Adipose tissue (tissue), 3 donors: ENCODE data around the gene DNAH2. TPM values are rescaled to one million over a fixed set of nuclear protein-coding genes. Genes with fewer than 3 reads are reported as not detected.

Experiments
- H3K27ac ChIP-seq: one replicate; pipeline ENCODE4 v1.5.1; 2013; ENCODE audit warnings: low read depth, low read length
- WGBS, 3 donors: extraction: QIAGEN DNeasy Blood & Tissue Kit; methylation state at CpG; one replicate each; pipeline ENCODE4 v1.1.7; 2013; 5-methylcytosine and 5-hydroxymethylcytosine counted together
- polyA plus RNA-seq, 3 donors: library from polyadenylated mRNA; stranded (reverse); fragments of 200-250 nt; gene quantifications; one replicate each; pipeline ENCODE4 v1.2.3, GENCODE V29; 2013
- donor health status: healthy with polysubstance abuse.
- donor health status: Bipolar disorder and iron deficiency.
- donor health status: healthy.

The DNAH2 gene
- polyA plus RNA-seq, 3 donors: 0.03 to 0.79 (median 0.19) TPM

- 24 to 69% (median 41%) methylated on average over 1 of the region's 1 CpG for WGBS, 3 donors
- no peak overlapping the region for H3K27ac ChIP-seq
Measured at GRCh38 chr17:7840441-7840840, 122.9 kb downstream of the DNAH2 start.

GRCh38 chr17:7840875-7841274 lies 123.3 kb downstream of the DNAH2 start:
- H3K27ac ChIP-seq: no peak overlapping the region
- 50 to 86% (median 74%) methylated on average over 1 of the region's 1 CpG for WGBS, 3 donors

DNA sequence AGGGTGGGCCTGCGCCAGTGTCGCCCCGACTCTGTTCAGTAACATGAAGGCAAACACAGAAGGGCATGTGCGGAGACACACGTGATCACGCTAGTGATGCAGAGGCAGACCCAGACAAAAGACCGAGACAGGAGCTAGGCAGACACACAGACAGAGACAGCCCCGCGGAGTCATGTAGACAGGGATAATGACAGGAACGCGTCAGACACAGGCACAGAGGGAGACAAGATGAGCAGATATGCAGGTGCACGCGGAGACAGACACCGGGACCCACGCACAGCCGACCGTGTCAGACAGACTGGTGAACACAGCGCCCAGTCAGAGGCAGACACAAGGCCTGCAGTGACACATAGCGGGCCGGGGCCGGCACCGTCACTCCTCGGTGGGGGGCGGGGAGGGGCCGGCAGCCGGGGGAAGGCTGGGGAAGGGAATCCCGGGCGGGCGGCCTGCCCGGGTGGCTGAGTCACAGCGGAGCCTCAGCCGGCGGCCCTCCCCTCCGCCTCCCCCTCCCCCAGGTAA lies 123.9 kb downstream of the DNAH2 start:
- peak overlapping the region; percentile 97 for H3K27ac ChIP-seq
- WGBS, 3 donors: 2 to 9% (median 5%) methylated on average over 24 to 34 of the region's 34 CpGs

DNA sequence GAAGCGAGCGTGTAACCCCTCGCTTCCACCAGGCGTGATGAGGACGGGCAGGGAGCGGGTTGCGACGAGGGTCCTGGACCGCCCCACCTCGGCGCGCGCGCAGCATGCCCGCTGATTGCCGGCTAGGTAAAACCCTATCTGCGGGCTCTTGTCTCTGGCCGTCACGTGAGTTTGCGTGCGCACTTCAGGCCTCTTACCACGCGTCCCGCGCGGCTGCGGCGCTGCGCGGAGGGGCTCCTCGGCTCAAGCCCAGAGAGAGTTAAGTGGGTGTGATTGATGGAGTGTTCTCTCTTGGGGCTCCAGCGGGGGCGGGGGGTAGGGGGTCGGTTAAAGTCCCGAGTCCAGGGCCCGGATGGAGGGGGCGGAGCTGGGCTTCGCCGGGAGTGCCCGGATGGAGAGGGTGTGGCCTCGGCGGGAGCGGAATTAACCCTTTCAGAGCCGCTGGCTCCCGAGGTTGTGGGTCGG lies 124.4 kb downstream of the DNAH2 start:
- peak overlapping the region; percentile 97 for H3K27ac ChIP-seq
- 0 to 1% (median 0%) methylated on average over 41 to 46 of the region's 46 CpGs for WGBS, 3 donors

DNA sequence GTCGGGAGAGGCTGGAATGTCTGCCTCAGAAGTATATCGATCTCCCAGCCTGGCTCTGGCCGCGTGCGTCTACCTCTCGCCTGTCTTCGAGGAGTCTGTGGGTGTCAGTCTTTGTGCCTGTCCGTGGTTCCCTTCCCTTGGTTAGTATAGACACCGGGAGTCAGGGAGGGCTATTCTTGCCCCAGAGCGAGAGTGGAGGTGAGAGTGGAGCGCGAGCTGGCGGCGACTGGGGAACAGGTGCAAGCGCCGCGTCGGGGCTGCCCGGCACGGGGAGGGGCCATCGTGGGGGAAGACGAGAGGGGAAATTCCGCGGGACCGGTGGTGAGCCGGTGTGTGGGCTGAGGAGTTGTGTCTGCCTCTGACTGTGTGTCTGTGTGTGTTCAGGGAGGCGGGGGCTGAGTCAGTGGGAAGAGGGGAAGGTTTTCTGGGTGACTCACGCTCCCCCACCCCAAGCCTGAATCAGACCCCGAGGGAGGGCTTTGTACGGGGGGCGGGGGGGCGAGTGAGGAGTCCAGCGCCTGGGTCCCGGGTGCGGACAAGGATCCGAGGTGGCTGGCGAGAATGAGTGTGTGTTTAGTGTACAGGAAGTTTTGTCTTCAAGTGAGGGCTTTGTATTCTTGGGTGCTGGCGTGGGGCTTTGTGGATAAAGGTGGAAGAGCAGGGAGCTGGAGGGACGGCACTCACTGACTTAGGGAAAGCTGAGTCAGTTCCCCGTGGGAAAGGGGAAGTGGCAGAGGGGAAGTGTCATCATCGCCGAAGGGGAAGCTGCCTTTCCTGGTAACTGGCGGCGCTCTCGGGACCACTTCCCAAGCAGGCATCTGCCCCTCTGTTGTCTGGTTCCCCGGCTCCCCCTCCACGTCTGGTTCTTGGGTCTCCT lies 125.1 kb downstream of the DNAH2 start:
- H3K27ac ChIP-seq: peak overlapping the region; percentile 97
- WGBS, 3 donors: 0 to 1% (median 1%) methylated on average over 45 to 47 of the region's 47 CpGs

DNA sequence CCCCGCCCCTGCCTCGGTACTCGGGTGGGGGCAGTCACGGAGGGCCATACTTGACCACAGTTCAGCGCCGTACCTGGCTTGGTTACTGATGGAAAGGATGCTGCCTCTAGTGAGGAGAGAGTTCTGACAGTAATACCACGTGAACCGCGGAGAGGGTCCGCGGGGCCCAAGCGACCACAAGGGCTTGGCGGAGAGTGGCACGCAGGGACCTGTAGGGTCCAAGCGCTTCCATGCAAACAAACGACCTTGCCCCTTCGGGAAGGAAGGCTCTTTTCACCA lies 125.7 kb downstream of the DNAH2 start:
- H3K27ac ChIP-seq: peak overlapping the region; percentile 97
- WGBS, 3 donors: 0% methylated on average over 17 of the region's 17 CpGs

GRCh38 chr17:7843536-7844291 lies 126.2 kb downstream of the DNAH2 start:
- peak overlapping the region; percentile 99 for H3K27ac ChIP-seq
- 0 to 1% (median 1%) methylated on average over 55 to 60 of the region's 61 CpGs for WGBS, 3 donors

GRCh38 chr17:7844292-7845154 lies 127.0 kb downstream of the DNAH2 start:
- peak overlapping the region; percentile 99 for H3K27ac ChIP-seq
- 0% methylated on average over 68 to 71 of the region's 71 CpGs for WGBS, 3 donors

- 69 to 83% (median 76%) methylated on average over 14 to 15 of the region's 15 CpGs for WGBS, 3 donors
- H3K27ac ChIP-seq: no peak overlapping the region
Measured at GRCh38 chr17:7845359-7846062, 128.0 kb downstream of the DNAH2 start.

- H3K27ac ChIP-seq: no peak overlapping the region
- 84 to 89% (median 85%) methylated on average over 22 of the region's 22 CpGs for WGBS, 3 donors
Measured at GRCh38 chr17:7846063-7846735, 128.7 kb downstream of the DNAH2 start.

- WGBS, 3 donors: 86 to 88% (median 88%) methylated on average over 33 to 34 of the region's 34 CpGs
- H3K27ac ChIP-seq: no peak overlapping the region
Measured at GRCh38 chr17:7846765-7847661, 129.5 kb downstream of the DNAH2 start.

GRCh38 chr17:7848131-7848579 lies 130.6 kb downstream of the DNAH2 start:
- 82 to 86% (median 84%) methylated on average over 17 to 20 of the region's 20 CpGs for WGBS, 3 donors

GRCh38 chr17:7848739-7849129 lies 131.2 kb downstream of the DNAH2 start:
- H3K27ac ChIP-seq: no peak overlapping the region
- 92 to 94% (median 94%) methylated on average over 21 of the region's 21 CpGs for WGBS, 3 donors

More at GRCh38 chr17:7848131-7848579, 130.6 kb downstream of the DNAH2 start:
- no peak overlapping the region for H3K27ac ChIP-seq

DNA sequence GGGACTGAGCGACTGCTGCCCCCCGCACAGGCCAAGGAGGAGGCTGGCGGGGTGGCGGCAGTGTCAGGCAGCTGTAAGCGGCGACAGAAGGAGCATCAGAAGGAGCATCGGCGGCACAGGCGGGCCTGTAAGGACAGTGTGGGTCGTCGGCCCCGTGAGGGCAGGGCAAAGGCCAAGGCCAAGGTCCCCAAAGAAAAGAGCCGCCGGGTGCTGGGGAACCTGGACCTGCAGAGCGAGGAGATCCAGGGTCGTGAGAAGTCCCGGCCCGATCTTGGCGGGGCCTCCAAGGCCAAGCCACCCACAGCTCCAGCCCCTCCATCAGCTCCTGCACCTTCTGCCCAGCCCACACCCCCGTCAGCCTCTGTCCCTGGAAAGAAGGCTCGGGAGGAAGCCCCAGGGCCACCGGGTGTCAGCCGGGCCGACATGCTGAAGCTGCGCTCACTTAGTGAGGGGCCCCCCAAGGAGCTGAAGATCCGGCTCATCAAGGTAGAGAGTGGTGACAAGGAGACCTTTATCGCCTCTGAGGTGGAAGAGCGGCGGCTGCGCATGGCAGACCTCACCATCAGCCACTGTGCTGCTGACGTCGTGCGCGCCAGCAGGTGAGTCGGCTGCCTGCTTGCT lies 131.7 kb downstream of the DNAH2 start:
- 88 to 89% (median 89%) methylated on average over 30 to 35 of the region's 35 CpGs for WGBS, 3 donors
- no peak overlapping the region for H3K27ac ChIP-seq

GRCh38 chr17:7849751-7850504 lies 132.4 kb downstream of the DNAH2 start:
- whole genome bisulfite sequencing, 3 donors: 83 to 89% (median 89%) methylated on average over 12 of the region's 12 CpGs
- no peak overlapping the region for H3K27ac ChIP-seq
